PFSK-1 (cell line): ENCODE measurements around the gene IFT88.

Source experiments
- FOXP2 ChIP-seq: optimal IDR thresholded peaks from 2 replicates; pipeline ENCODE3; 2011; ENCODE audit warnings: borderline replicate concordance, control low read depth, inconsistent platforms; ENCODE audit not compliant: insufficient read depth; ENCODE audit errors: extremely low read length, extremely low read depth
- POLR2AphosphoS5 ChIP-seq: IDR thresholded peaks from 2 replicates; pipeline ENCODE4 v1.6.1; 2012; ENCODE audit warnings: low read depth, mild to moderate bottlenecking, control low read depth, low read length, moderate library complexity
- SIN3A ChIP-seq: IDR thresholded peaks from 2 replicates; pipeline ENCODE4 v1.6.1; 2012; ENCODE audit warnings: mild to moderate bottlenecking, low read length, moderate library complexity, borderline replicate concordance; ENCODE audit not compliant: insufficient read depth
- TAF1 ChIP-seq: IDR thresholded peaks from 2 replicates; pipeline ENCODE4 v1.6.1; 2012; ENCODE audit warnings: low read length, control low read depth, borderline replicate concordance; ENCODE audit not compliant: insufficient read depth
- TF ChIP-seq, protein P1 (sequence below), 2 experiments: IDR thresholded peaks; 2 replicates each; pipeline versions ENCODE4 v1.6.1 to v1.8.0; 2011 to 2012; ENCODE audit warnings: low read depth in 2 of 2, low read length in 2 of 2, control low read depth in 1 of 2, inconsistent platforms in 1 of 2, mild to moderate bottlenecking in 1 of 2, moderate library complexity in 1 of 2; ENCODE audit not compliant: insufficient read depth in 1 of 2

IFT88 gene

DNA sequence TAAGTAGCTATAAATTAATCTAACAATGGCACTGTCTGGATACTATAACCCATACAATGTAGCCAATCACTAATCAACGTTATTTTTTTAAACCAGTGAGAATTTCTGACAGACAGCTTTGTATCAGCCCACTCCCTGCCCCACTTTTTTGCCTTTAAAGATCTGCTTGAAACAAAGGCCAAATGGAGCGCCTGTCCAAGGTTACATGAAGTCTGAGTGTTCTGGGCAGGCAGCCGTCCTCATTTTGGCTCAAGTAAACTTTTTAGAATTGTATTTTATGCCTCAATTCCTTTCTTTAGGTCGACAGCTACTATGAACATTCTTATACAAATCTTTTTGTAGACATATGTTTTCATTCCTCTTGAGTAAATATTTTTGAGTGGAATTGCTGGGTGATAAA lies 6.2 kb downstream of the IFT88 start:
- TF ChIP-seq POLR2AphosphoS5 (no peak), TAF1 (no peak), SIN3A (no peak), FOXP2 (no peak)
- TF ChIP-seq, protein P1, sequence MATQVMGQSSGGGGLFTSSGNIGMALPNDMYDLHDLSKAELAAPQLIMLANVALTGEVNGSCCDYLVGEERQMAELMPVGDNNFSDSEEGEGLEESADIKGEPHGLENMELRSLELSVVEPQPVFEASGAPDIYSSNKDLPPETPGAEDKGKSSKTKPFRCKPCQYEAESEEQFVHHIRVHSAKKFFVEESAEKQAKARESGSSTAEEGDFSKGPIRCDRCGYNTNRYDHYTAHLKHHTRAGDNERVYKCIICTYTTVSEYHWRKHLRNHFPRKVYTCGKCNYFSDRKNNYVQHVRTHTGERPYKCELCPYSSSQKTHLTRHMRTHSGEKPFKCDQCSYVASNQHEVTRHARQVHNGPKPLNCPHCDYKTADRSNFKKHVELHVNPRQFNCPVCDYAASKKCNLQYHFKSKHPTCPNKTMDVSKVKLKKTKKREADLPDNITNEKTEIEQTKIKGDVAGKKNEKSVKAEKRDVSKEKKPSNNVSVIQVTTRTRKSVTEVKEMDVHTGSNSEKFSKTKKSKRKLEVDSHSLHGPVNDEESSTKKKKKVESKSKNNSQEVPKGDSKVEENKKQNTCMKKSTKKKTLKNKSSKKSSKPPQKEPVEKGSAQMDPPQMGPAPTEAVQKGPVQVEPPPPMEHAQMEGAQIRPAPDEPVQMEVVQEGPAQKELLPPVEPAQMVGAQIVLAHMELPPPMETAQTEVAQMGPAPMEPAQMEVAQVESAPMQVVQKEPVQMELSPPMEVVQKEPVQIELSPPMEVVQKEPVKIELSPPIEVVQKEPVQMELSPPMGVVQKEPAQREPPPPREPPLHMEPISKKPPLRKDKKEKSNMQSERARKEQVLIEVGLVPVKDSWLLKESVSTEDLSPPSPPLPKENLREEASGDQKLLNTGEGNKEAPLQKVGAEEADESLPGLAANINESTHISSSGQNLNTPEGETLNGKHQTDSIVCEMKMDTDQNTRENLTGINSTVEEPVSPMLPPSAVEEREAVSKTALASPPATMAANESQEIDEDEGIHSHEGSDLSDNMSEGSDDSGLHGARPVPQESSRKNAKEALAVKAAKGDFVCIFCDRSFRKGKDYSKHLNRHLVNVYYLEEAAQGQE (IDR thresholded peaks at IDR 0.05; ENCODE audit: insufficient read depth in 1 of 2, low read depth in 2 of 2, low read length in 2 of 2) = no peak

GRCh38 chr13:20573636-20574035 lies 6.7 kb downstream of the IFT88 start:
- TF ChIP-seq TAF1 = no peak
- no peak for TF ChIP-seq FOXP2
- TF ChIP-seq SIN3A = no peak

DNA sequence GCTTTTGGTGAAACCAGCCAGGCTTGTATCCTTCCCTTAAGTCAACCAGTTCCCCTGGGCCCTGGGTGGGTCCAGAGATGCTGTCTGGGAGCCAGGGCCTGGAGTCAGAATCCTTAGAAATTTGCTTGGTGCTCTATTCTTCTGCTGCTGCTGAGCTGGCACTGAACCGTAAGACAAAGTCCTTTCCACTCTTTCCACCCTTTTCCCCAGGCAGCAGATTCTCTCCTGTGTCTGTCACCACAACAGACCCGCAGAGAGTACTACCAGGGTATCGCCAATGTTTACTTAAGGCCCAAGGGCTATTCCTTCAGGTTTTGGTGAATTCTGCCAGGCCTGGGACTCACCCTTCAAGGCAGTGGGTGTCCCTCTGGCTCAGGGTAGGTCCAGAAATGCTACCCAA lies 12.2 kb downstream of the IFT88 start:
- no peak for TF ChIP-seq SIN3A
- TF ChIP-seq FOXP2 = no peak
- TF ChIP-seq, protein P1 (IDR thresholded peaks at IDR 0.05; ENCODE audit: insufficient read depth in 1 of 2, low read depth in 2 of 2, low read length in 2 of 2) = no peak
- TF ChIP-seq TAF1 = no peak
- no peak for TF ChIP-seq POLR2AphosphoS5

- TF ChIP-seq SIN3A (no peak), POLR2AphosphoS5 (no peak), TAF1 (no peak), FOXP2 (no peak)
- TF ChIP-seq, protein P1 (IDR thresholded peaks at IDR 0.05; ENCODE audit: insufficient read depth in 1 of 2, low read depth in 2 of 2, low read length in 2 of 2) = no peak
These were observed 13.3 kb downstream of the IFT88 start for GRCh38 chr13:20580257-20580656.

DNA sequence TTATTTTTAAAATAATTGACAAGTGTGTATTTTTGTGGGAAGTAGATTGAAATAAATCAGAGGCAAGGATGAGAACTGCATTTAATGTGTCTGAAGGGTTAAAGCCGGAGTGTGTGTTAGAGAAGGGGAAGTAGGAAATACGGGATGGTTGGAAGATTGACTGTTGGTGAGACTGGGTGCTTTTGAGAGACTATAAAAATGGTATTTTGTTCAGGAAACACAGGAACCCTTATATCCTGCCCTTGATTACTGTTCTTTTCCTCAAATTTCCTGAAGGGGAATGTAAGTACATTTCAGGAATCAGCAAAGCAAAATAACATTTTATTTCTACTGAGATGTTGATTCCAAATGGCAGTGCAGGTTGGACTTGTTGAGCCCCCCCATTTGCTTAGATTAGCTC lies 15.1 kb downstream of the IFT88 start:
- TF ChIP-seq, protein P1 (IDR thresholded peaks at IDR 0.05; ENCODE audit: insufficient read depth in 1 of 2, low read depth in 2 of 2, low read length in 2 of 2) = no peak
- no peak for TF ChIP-seq TAF1
- TF ChIP-seq FOXP2 = no peak
- no peak for TF ChIP-seq POLR2AphosphoS5
- no peak for TF ChIP-seq SIN3A
